Mesenteric fat pad (tissue), 1 donor: ENCODE results near the gene VWA5A. TPM values are rescaled to one million over a fixed set of nuclear protein-coding genes. Genes with fewer than 3 reads are reported as not detected.

Experiments
- total RNA-seq: library from RNA; stranded (reverse); fragmentation: NEBNext Ultra II Directional; extraction: Animal tissue kit (Norgen Biotek cat#: 25700); gene quantifications from one replicate; pipeline ENCODE4 v1.2.1, GENCODE V29; 2021
- donor health status: DM: yes; HTN: yes; CAD: no.

VWA5A gene
- total RNA-seq, 1 donor from 2014 or later, result 14.6 TPM

Other genes with a start within 250 kb of the VWA5A start
- not detected for gene TMEM225, start 229.8 kb upstream of the VWA5A start, total RNA-seq
- not detected for gene OR8D4, start 213.3 kb upstream of the VWA5A start, total RNA-seq
- not detected for gene OR4D5, start 175.8 kb upstream of the VWA5A start, total RNA-seq
- gene OR6T1, start 171.6 kb upstream of the VWA5A start, total RNA-seq, result not detected
- not detected for gene OR10S1, start 137.7 kb upstream of the VWA5A start, total RNA-seq
- gene OR10G6, start 120.3 kb upstream of the VWA5A start, total RNA-seq, result not detected
- gene OR10G4, start 102.5 kb upstream of the VWA5A start, total RNA-seq, result not detected
- not detected for gene OR10G9, start 92.4 kb upstream of the VWA5A start, total RNA-seq
- gene OR10G8, start 88.7 kb upstream of the VWA5A start, total RNA-seq, result not detected
- not detected for gene OR10G7, start 74.1 kb upstream of the VWA5A start, total RNA-seq
- not detected for gene OR10D3, start 67.9 kb downstream of the VWA5A start, total RNA-seq
- not detected for gene OR8G1, start 125.6 kb downstream of the VWA5A start, total RNA-seq
- gene OR8G5, start 140.9 kb downstream of the VWA5A start, total RNA-seq, result not detected
- gene OR8D1, start 198.5 kb downstream of the VWA5A start, total RNA-seq, result not detected
- not detected for gene OR8D2, start 204.7 kb downstream of the VWA5A start, total RNA-seq